ENCODE measurements around the gene ALDOB.

Gene ALDOB

DNA sequence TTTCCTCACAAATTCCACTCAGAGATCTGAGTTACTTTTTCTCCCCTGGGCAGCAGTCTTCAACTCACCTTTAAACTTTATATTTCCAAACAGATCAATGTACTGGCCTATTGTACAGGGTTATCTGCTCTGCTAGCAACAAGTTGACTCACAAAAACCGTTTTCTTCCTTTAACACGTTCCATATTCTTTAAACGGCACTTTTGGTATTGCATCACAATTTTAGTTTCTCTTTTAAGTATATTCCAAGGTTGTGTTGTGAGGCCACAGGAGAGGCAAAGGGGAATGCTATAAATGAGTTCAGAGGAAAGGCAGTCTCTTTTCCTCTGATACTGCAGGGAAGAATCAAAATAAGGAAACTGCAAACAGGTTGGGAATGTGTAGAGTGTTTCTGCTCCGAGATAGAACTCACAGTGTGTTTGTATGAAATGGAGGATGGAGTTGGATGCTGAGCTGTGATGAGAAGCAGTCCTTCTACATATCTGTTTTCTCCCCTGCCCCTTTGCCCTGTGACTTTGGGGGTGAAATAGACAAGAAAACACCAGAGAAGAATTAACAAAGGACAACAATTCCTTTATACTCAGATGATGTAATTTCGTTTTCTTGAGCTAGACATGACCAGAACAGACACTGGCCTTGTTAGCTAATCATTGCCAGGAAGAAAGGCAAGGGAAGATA is 9.9 kb upstream of the ALDOB start:
- H3K27me3 ChIP-seq, result peaks cover 4% of the 10 kb centered on the region; the same call in 1 of the 2 replicates
- no peaks in the 10 kb centered on the region for H3K36me3 ChIP-seq
- H3K9me3 ChIP-seq, result no peaks in the 10 kb centered on the region
- H3K4me3 ChIP-seq (ENCODE audit: low read depth, low read length), result no peak overlapping the region
- DNase-seq, result no peak
- no peaks in the 10 kb centered on the region for H3K4me1 ChIP-seq
- TF ChIP-seq, protein P1, sequence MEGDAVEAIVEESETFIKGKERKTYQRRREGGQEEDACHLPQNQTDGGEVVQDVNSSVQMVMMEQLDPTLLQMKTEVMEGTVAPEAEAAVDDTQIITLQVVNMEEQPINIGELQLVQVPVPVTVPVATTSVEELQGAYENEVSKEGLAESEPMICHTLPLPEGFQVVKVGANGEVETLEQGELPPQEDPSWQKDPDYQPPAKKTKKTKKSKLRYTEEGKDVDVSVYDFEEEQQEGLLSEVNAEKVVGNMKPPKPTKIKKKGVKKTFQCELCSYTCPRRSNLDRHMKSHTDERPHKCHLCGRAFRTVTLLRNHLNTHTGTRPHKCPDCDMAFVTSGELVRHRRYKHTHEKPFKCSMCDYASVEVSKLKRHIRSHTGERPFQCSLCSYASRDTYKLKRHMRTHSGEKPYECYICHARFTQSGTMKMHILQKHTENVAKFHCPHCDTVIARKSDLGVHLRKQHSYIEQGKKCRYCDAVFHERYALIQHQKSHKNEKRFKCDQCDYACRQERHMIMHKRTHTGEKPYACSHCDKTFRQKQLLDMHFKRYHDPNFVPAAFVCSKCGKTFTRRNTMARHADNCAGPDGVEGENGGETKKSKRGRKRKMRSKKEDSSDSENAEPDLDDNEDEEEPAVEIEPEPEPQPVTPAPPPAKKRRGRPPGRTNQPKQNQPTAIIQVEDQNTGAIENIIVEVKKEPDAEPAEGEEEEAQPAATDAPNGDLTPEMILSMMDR (IDR thresholded peaks at IDR 0.05; ENCODE audit: low read depth, low read length), result no peak

DNA sequence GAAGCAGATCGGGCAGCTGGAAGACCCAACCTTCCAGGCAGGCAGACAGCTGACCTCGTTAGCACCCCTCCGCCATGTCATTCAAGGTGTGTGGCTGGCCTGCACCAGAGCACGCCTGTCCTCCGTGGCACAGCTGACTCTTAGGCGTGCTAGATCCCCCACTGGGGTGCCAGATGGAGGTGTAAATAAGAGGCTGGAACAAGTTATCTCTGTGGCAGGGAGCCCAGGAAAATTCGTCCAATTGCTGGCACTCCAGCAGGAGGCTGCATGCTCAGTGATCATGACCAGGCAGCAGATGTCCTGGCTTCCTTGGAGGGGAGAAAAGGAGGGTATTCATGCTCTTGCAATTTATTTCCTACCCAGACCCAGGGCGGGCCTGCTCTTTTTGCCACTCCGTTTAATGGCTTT is 7.8 kb upstream of the ALDOB start:
- TF ChIP-seq, protein P1 (IDR thresholded peaks at IDR 0.05; ENCODE audit: low read depth, low read length), result no peak
- Histone ChIP-seq H3K4me1 (no peaks in the 10 kb centered on the region), H3K27me3 (peaks cover 4% of the 10 kb centered on the region; the same call in 1 of the 2 replicates), H3K9me3 (no peaks in the 10 kb centered on the region), H3K36me3 (no peaks in the 10 kb centered on the region), H3K4me3 (ENCODE audit: low read depth, low read length) (no peak overlapping the region)
- no peak for DNase-seq

DNA sequence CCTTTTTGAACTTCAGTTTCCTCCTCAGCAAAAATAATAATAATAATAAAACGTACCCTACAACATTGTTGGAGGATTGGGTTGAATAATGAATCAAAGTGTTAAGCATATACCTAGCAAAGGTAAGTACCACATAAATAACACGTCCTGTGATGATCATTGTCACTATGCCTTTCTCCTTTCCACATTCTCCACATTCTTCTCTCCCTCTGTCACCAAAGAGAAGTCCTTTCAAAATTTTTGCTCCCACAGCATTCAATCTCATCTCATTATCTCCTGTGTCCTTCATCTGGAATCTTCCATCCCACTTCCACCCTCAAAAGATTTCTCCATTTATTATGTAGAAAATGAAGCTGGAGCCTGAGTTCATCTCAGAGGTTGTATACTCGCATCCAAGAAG is 7.2 kb upstream of the ALDOB start:
- H3K4me1 ChIP-seq, result no peaks in the 10 kb centered on the region
- TF ChIP-seq, protein P1 (IDR thresholded peaks at IDR 0.05; ENCODE audit: low read depth, low read length), result no peak

DNA sequence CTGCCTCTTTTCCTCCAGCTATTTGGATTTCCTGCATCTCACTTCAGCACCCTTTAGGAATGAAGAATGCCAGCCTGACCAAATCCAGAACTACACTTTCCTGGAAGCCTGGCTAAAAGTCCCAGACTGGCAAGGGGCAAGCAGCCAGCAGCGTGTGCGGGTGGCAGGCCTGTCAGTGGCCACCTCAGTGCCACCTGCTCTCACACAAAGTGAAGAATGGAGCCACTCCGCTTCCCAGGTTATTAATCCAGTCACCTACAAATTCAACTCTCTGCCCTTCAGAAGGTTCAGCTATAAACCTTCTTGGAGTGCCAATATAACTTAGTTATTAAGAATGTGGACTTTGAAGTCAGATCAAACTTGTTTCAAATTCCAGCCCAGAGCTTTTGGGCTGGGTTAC is 6.7 kb upstream of the ALDOB start:
- TF ChIP-seq, protein P1 (IDR thresholded peaks at IDR 0.05; ENCODE audit: low read depth, low read length), result no peak
- H3K9me3 ChIP-seq, result no peaks in the 10 kb centered on the region
- no peak overlapping the region for H3K4me3 ChIP-seq (ENCODE audit: low read depth, low read length)
- peaks cover 8% of the 10 kb centered on the region for H3K27me3 ChIP-seq
- no peak for DNase-seq
- H3K4me1 ChIP-seq, result no peaks in the 10 kb centered on the region
- H3K36me3 ChIP-seq, result no peaks in the 10 kb centered on the region

More for the DNA sequence above, 7.2 kb upstream of the ALDOB start:
- no peaks in the 10 kb centered on the region for H3K9me3 ChIP-seq
- H3K27me3 ChIP-seq, result peaks cover 4% of the 10 kb centered on the region
- H3K36me3 ChIP-seq, result no peaks in the 10 kb centered on the region
- no peak for DNase-seq
- no peak overlapping the region for H3K4me3 ChIP-seq (ENCODE audit: low read depth, low read length)

DNA sequence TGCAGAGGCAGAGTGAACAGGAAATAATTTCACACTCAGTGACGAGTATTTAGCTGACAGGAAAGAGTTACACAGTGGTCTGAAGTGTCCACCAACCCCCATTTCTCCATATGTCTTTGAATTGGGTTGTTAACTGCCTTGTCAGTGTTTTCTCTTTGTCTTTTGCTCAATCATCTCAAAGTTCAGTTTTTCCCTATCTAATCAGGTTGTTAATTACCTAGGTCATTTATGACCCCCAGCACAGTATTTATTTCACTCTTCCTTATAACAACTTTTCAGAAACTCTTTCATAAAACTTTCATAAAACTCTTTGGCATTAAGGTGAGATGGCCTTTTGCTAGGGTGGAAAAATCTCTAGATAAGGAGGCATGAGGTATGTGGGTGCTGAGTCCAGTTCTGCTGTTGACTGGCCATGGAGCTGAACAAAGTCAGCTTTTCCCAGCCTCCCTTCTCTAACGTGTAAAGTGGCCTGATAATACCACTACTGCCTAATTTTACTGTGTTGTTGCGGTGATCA is 5.2 kb upstream of the ALDOB start:
- H3K4me1 ChIP-seq, result no peaks in the 10 kb centered on the region
- H3K27me3 ChIP-seq, result peaks cover 17% of the 10 kb centered on the region
- TF ChIP-seq, protein P1 (IDR thresholded peaks at IDR 0.05; ENCODE audit: low read depth, low read length), result no peak
- H3K36me3 ChIP-seq, result no peaks in the 10 kb centered on the region
- no peaks in the 10 kb centered on the region for H3K9me3 ChIP-seq
- no peak for DNase-seq
- no peak overlapping the region for H3K4me3 ChIP-seq (ENCODE audit: low read depth, low read length)

DNA sequence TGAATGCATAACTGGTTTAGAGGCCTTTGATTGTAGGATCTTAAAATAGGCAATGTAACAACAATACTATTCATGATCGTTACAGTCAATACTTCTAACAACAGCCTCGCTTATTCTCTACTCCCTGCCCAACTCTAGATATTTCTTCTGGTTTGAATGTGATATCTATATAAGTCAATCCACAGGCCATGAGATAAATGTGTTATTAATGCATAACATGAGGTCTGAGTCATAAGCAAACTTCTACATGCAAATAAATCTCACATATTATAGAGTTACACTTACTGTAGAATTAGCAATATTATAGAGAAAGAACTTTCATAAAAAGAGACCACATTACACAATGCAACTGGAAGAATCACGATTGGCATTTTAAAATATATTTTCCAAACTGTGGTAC is 2.9 kb upstream of the ALDOB start:
- Histone ChIP-seq H3K27me3 (peaks cover 18% of the 10 kb centered on the region), H3K4me1 (no peaks in the 10 kb centered on the region), H3K4me3 (ENCODE audit: low read depth, low read length) (no peak overlapping the region), H3K36me3 (no peaks in the 10 kb centered on the region), H3K9me3 (no peaks in the 10 kb centered on the region)
- TF ChIP-seq, protein P1 (IDR thresholded peaks at IDR 0.05; ENCODE audit: low read depth, low read length), result no peak
- DNase-seq, result no peak
